Measurements from ENCODE around the gene ELMO2.

ELMO2 gene

GRCh38 chr20:46407671-46407996 is 1.2 kb upstream of the ELMO2 start:
- H3K4me3 ChIP-seq (replicated peaks; ENCODE audit: insufficient read depth, low read length): no peak overlapping the region
- TF ChIP-seq POLR2AphosphoS5 (IDR thresholded peaks at IDR 0.05; ENCODE audit: low read depth) (no peak), CTCF (IDR thresholded peaks at IDR 0.05; ENCODE audit: insufficient read depth, low read length) (no peak), GABPA (IDR thresholded peaks at IDR 0.05; ENCODE audit: low read depth) (no peak), REST (IDR thresholded peaks at IDR 0.05; ENCODE audit: insufficient replicate concordance, low read depth) (no peak), SPI1 (IDR thresholded peaks at IDR 0.05; ENCODE audit: borderline replicate concordance, low read depth) (no peak)
- no peak overlapping the region for H3K27ac ChIP-seq (replicated peaks)
- no peak for DNase-seq (ENCODE audit: low read depth in 1 of 2, low spot score in 1 of 2)
- H3K27me3 ChIP-seq (ENCODE audit: insufficient read depth, poor library complexity, severe bottlenecking): no peaks in the 10 kb centered on the region

GRCh38 chr20:46406986-46407670 is 713 bp upstream of the ELMO2 start:
- Histone ChIP-seq H3K27me3 (ENCODE audit: insufficient read depth, poor library complexity, severe bottlenecking) (no peaks in the 10 kb centered on the region), H3K4me3 (replicated peaks; ENCODE audit: insufficient read depth, low read length) (peak overlapping the region; percentile 93), H3K27ac (replicated peaks) (peak overlapping the region; percentile 75)
- TF ChIP-seq SPI1 (IDR thresholded peaks at IDR 0.05; ENCODE audit: borderline replicate concordance, low read depth) (no peak; the same call in 1 of the 2 replicates), REST (IDR thresholded peaks at IDR 0.05; ENCODE audit: insufficient replicate concordance, low read depth) (no peak), CTCF (IDR thresholded peaks at IDR 0.05; ENCODE audit: insufficient read depth, low read length) (no peak)
- DNase-seq (ENCODE audit: low read depth in 1 of 2, low spot score in 1 of 2): peak; percentile 56 to 75

- Histone ChIP-seq H3K27ac (replicated peaks) (0 out of 2 replicates have a peak overlapping the region, but pooled peaks have one; percentile 14), H3K4me3 (replicated peaks; ENCODE audit: insufficient read depth, low read length) (no peak overlapping the region), H3K27me3 (ENCODE audit: insufficient read depth, poor library complexity, severe bottlenecking) (no peaks in the 10 kb centered on the region)
- DNase-seq (ENCODE audit: low read depth in 1 of 2, low spot score in 1 of 2): peak in 1 of 2 experiments; percentile 18
- TF ChIP-seq CTCF (IDR thresholded peaks at IDR 0.05; ENCODE audit: insufficient read depth, low read length) (no peak), REST (IDR thresholded peaks at IDR 0.05; ENCODE audit: insufficient replicate concordance, low read depth) (no peak), GABPA (IDR thresholded peaks at IDR 0.05; ENCODE audit: low read depth) (no peak), POLR2AphosphoS5 (IDR thresholded peaks at IDR 0.05; ENCODE audit: low read depth) (no peak), SPI1 (IDR thresholded peaks at IDR 0.05; ENCODE audit: borderline replicate concordance, low read depth) (peak; percentile 49; the same call in 1 of the 2 replicates)
Observed at GRCh38 chr20:46402331-46402811, 4.0 kb downstream of the ELMO2 start.
